K562 (cell line): ENCODE measurements around the gene EMC9. TPM values are rescaled to one million over a fixed set of nuclear protein-coding genes. Genes with fewer than 3 reads are reported as not detected.

Source experiments
- BCOR ChIP-seq: fragments of 450-650 bp; IDR thresholded peaks from 2 replicates; pipeline ENCODE4 v1.6.1; 2016
- BHLHE40 ChIP-seq: IDR thresholded peaks from 2 replicates; pipeline ENCODE4 v1.6.1; 2011; ENCODE audit warnings: low read length, improper control_type of control experiment
- ELF4 ChIP-seq: fragments of 450-650 bp; formaldehyde crosslinking; IDR thresholded peaks from 2 replicates; pipeline ENCODE4 v1.4.0; 2022; ENCODE audit warnings: missing genetic modification characterization
- FOXP1 ChIP-seq: sonication (generic); formaldehyde crosslinking; IDR thresholded peaks from 2 replicates; pipeline ENCODE4 v1.8.0; 2022; ENCODE audit warnings: mild to moderate bottlenecking, missing genetic modification reagents
- HOXB6 ChIP-seq: fragments of 250-450 bp; sonication (Bioruptor Pico); IDR thresholded peaks from 2 replicates; pipeline ENCODE4 v1.5.1; 2022; ENCODE audit warnings: mild to moderate bottlenecking, borderline replicate concordance
- NR3C1 ChIP-seq: sonication (generic); formaldehyde crosslinking; IDR thresholded peaks from 2 replicates; pipeline ENCODE4 v1.8.1; 2022; ENCODE audit warnings: missing genetic modification reagents
- NR4A1 ChIP-seq, 2 experiments: fragments of 250-450 bp in 1 of 2; fragments of 450-650 bp in 1 of 2; sonication (Bioruptor Pico) in 1 of 2; IDR thresholded peaks; 2 replicates each; pipeline versions ENCODE4 v1.4.0 to v1.6.1; 2016 to 2020; ENCODE audit warnings: mild to moderate bottlenecking in 2 of 2, missing compliant biosample characterization in 1 of 2, missing genetic modification characterization in 1 of 2, moderate library complexity in 1 of 2
- REST ChIP-seq, 2 experiments: fragments of 450-650 bp; formaldehyde crosslinking in 1 of 2; IDR thresholded peaks; 2 replicates each; pipeline versions ENCODE4 v1.4.0 to v1.6.1; 2014 to 2020; ENCODE audit warnings: mild to moderate bottlenecking in 2 of 2, borderline replicate concordance in 1 of 2, low read depth in 1 of 2
- SRSF7 ChIP-seq: fragments of 200-400 bp; formaldehyde crosslinking; optimal IDR thresholded peaks from 2 replicates; pipeline ENCODE3; 2017; ENCODE audit warnings: mild to moderate bottlenecking, low read depth, low read length
- TCFL5 ChIP-seq: fragments of 250-450 bp; sonication (Bioruptor Pico); conservative IDR thresholded peaks from 2 replicates; pipeline ENCODE4 v1.6.1; 2021; ENCODE audit warnings: mild to moderate bottlenecking, moderate library complexity, matching md5 sums
- TEAD2 ChIP-seq: fragments of 450-650 bp; IDR thresholded peaks from 2 replicates; pipeline ENCODE4 v1.6.1; 2016; ENCODE audit warnings: missing genetic modification characterization, control low read depth, missing compliant biosample characterization
- THRA ChIP-seq: fragments of 450-650 bp; IDR thresholded peaks from 2 replicates; pipeline ENCODE4 v1.6.1; 2017; ENCODE audit warnings: mild to moderate bottlenecking, moderate library complexity
- ZNF263 ChIP-seq: sonication (generic); formaldehyde crosslinking; IDR thresholded peaks from 2 replicates; pipeline ENCODE4 v1.8.0; 2022; ENCODE audit warnings: mild to moderate bottlenecking, missing genetic modification reagents, borderline replicate concordance
- polyA plus RNA-seq, 8 experiments: library from polyadenylated mRNA; depleted of rRNA in 4 of 8; stranded (reverse) in 5 of 8; unstranded in 3 of 8; fragments of >200 nt; fragmentation: Nextera tagmentation in 2 of 8; fragmentation: Illumina TruSeq in 1 of 8; extraction: Ambion mirVana in 2 of 8; extraction: Trizol in 1 of 8; gene quantifications; 2 replicates each; pipeline versions ENCODE4 v1.2.1 to v1.2.3, GENCODE V29; 2011 to 2014; ENCODE audit warnings: inconsistent platforms in 1 of 8, missing spikeins in 1 of 8
- total RNA-seq, 7 experiments: library from RNA; depleted of rRNA in 6 of 7; stranded (reverse); fragments of >200 nt in 6 of 7; fragmentation: Illumina TruSeq in 2 of 7; extraction: Trizol in 2 of 7; gene quantifications; 2 replicates each; pipeline versions ENCODE4 v1.2.1 to v1.2.3, GENCODE V29; 2011 to 2021; ENCODE audit warnings: low replicate concordance in 1 of 7
- TF ChIP-seq, protein P1 (sequence below), 3 experiments: fragments of 200-800 bp in 1 of 3; fragments of 250-450 bp in 1 of 3; fragments of 450-650 bp in 1 of 3; sonication (Bioruptor Pico) in 1 of 3; sonication (Bioruptor generic) in 1 of 3; formaldehyde crosslinking in 1 of 3; IDR thresholded peaks; 2 replicates each; pipeline versions ENCODE4 v1.6.1 to v1.8.0; 2016 to 2022; ENCODE audit warnings: mild to moderate bottlenecking in 2 of 3, missing genetic modification characterization in 2 of 3, missing compliant biosample characterization in 1 of 3, moderate library complexity in 1 of 3

The EMC9 gene
- total and polyA plus RNA-seq, 9 of the 15 experiments (the other 6 are each of a cell fraction or from before 2014, with no cell fraction given) = 3.1 to 13.2 (median 7.8) TPM

DNA sequence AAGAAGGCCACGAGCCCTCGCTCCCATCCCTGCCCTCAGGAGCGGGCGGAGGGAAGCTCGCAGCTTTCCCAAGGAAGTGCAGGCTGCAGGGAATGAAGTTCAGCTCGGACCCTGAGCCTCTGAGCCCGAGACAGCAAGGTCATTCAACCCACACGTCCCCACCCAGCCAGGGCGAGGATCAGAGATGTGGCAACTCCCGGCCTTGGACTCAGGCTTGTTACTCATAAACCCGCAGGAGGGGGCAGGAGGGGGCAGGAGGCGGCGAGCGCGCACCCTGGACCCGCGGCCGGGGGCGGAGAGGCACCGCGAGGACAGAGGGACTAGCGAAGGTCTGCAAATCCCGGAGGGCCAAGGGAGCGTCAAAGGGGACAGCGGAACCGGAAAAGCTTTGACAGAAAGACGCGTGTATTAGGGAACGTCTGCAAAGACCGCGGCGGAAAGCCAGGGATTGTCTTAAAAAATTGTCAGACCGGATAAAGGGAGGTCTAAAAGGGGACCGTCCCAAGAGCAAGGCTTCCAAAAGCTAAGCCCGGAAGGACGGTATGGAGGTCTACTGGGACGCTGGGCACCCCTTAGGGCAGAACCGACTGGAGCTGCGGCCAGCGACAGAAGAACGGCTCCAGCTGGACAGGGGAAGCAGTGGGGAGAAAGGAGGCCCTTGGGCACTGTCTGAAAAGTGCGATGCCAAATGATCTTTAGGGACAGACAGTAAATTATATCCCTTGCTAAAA lies 27.4 kb downstream of the EMC9 start (continued):
- TF ChIP-seq REST (IDR thresholded peaks at IDR 0.05; ENCODE audit: borderline replicate concordance) = no peak
- 0 out of 2 replicates have a peak, but pooled peaks have one; percentile 10 for TF ChIP-seq REST (CRISPR knock-in tag; IDR thresholded peaks at IDR 0.05; ENCODE audit: low read depth)
- TF ChIP-seq, protein P1, sequence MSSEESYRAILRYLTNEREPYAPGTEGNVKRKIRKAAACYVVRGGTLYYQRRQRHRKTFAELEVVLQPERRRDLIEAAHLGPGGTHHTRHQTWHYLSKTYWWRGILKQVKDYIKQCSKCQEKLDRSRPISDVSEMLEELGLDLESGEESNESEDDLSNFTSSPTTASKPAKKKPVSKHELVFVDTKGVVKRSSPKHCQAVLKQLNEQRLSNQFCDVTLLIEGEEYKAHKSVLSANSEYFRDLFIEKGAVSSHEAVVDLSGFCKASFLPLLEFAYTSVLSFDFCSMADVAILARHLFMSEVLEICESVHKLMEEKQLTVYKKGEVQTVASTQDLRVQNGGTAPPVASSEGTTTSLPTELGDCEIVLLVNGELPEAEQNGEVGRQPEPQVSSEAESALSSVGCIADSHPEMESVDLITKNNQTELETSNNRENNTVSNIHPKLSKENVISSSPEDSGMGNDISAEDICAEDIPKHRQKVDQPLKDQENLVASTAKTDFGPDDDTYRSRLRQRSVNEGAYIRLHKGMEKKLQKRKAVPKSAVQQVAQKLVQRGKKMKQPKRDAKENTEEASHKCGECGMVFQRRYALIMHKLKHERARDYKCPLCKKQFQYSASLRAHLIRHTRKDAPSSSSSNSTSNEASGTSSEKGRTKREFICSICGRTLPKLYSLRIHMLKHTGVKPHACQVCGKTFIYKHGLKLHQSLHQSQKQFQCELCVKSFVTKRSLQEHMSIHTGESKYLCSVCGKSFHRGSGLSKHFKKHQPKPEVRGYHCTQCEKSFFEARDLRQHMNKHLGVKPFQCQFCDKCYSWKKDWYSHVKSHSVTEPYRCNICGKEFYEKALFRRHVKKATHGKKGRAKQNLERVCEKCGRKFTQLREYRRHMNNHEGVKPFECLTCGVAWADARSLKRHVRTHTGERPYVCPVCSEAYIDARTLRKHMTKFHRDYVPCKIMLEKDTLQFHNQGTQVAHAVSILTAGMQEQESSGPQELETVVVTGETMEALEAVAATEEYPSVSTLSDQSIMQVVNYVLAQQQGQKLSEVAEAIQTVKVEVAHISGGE (CRISPR knock-in tag; IDR thresholded peaks at IDR 0.05) = no peak
- no peak for TF ChIP-seq FOXP1
- no peak for TF ChIP-seq HOXB6 (CRISPR knock-in tag)
- no peak for TF ChIP-seq NR3C1 (CRISPR knock-in tag)
- TF ChIP-seq THRA = no peak
- TF ChIP-seq BHLHE40 = no peak
- no peak for TF ChIP-seq ELF4 (CRISPR knock-in tag)
- no peak for TF ChIP-seq SRSF7
- no peak for TF ChIP-seq TCFL5 (CRISPR knock-in tag)
- TF ChIP-seq BCOR = peak; percentile 47; the same call in 1 of the 2 replicates
- TF ChIP-seq TEAD2 (tag) = no peak
- no peak for TF ChIP-seq NR4A1 (CRISPR knock-in tag; IDR thresholded peaks at IDR 0.05)
- no peak for TF ChIP-seq NR4A1 (tag; IDR thresholded peaks at IDR 0.05)
- no peak for TF ChIP-seq ZNF263
